Liver (tissue), 9 donors: ENCODE measurements around the gene RETN. TPM values are rescaled to one million over a fixed set of nuclear protein-coding genes. Genes with fewer than 3 reads are reported as not detected.

Experiments
- DNase-seq: peaks from one replicate; pipeline ENCODE4 v3.0.0-alpha.2; 2017; ENCODE audit warnings: low spot score
- H3K27ac ChIP-seq, 2 donors: one replicate each; pipeline ENCODE4 v1.7.0; 2013; ENCODE audit warnings: inconsistent platforms in 2 of 2, low read length in 2 of 2, control low read depth in 1 of 2, low read depth in 1 of 2, mild to moderate bottlenecking in 1 of 2
- H3K27me3 ChIP-seq, 4 donors: one replicate each; pipeline versions ENCODE4 v1.6.1 to v1.7.0; 2013; ENCODE audit warnings: low read length in 3 of 4, inconsistent platforms in 1 of 4, mild to moderate bottlenecking in 1 of 4, moderate library complexity in 1 of 4; ENCODE audit not compliant: control insufficient read depth in 4 of 4, insufficient read depth in 4 of 4
- H3K36me3 ChIP-seq, 4 donors: one replicate each; pipeline versions ENCODE4 v1.6.1 to v1.7.0; 2013; ENCODE audit warnings: low read length in 3 of 4, mild to moderate bottlenecking in 3 of 4, low read depth in 1 of 4, moderate library complexity in 1 of 4; ENCODE audit not compliant: control insufficient read depth in 4 of 4, insufficient read depth in 3 of 4
- H3K4me1 ChIP-seq, 4 donors: one replicate each; pipeline versions ENCODE4 v1.6.1 to v1.7.0; 2013; ENCODE audit warnings: low read length in 3 of 4, mild to moderate bottlenecking in 3 of 4, moderate library complexity in 1 of 4; ENCODE audit not compliant: control insufficient read depth in 4 of 4, insufficient read depth in 4 of 4
- H3K4me3 ChIP-seq, 3 donors: one replicate each; pipeline versions ENCODE4 v1.6.1 to v1.7.0; 2013; ENCODE audit warnings: low read length in 3 of 3, control low read depth in 1 of 3, low read depth in 1 of 3, mild to moderate bottlenecking in 1 of 3
- H3K9ac ChIP-seq, 2 donors: one replicate each; pipeline ENCODE4 v1.7.0; 2013; ENCODE audit warnings: low read length in 2 of 2, mild to moderate bottlenecking in 2 of 2, moderate library complexity in 2 of 2, control low read depth in 1 of 2, low read depth in 1 of 2
- H3K9me3 ChIP-seq, 4 donors: one replicate each; pipeline versions ENCODE4 v1.6.1 to v1.7.0; 2013; ENCODE audit warnings: low read length in 3 of 4; ENCODE audit not compliant: control insufficient read depth in 4 of 4
- EGR1 ChIP-seq, 2 donors: IDR thresholded peaks; 2 replicates each; pipeline ENCODE4 v1.6.1; 2016 to 2018; ENCODE audit warnings: antibody characterized with exemption in 2 of 2, low read depth in 2 of 2
- FOXA1 ChIP-seq: IDR thresholded peaks from 2 replicates; pipeline ENCODE4 v1.6.1; 2016; ENCODE audit warnings: antibody characterized with exemption
- FOXA2 ChIP-seq: IDR thresholded peaks from 2 replicates; pipeline ENCODE4 v1.6.1; 2016; ENCODE audit warnings: antibody characterized with exemption
- GABPA ChIP-seq, 2 donors: IDR thresholded peaks in 1 of 2; conservative IDR thresholded peaks in 1 of 2; 2 replicates each; pipeline ENCODE4 v1.6.1; 2016; ENCODE audit warnings: antibody characterized with exemption in 2 of 2, mild to moderate bottlenecking in 1 of 2, moderate library complexity in 1 of 2
- HNF4A ChIP-seq, 2 donors: conservative IDR thresholded peaks; 2 replicates each; pipeline ENCODE4 v1.6.1; 2016; ENCODE audit warnings: antibody characterized with exemption in 2 of 2, mild to moderate bottlenecking in 2 of 2
- HNF4G ChIP-seq: IDR thresholded peaks from 2 replicates; pipeline ENCODE4 v1.6.1; 2016; ENCODE audit warnings: antibody characterized with exemption
- JUND ChIP-seq, 2 donors: IDR thresholded peaks; 2 replicates each; pipeline ENCODE4 v1.6.1; 2016; ENCODE audit warnings: antibody characterized with exemption in 2 of 2
- NR2F2 ChIP-seq: IDR thresholded peaks from 2 replicates; pipeline ENCODE4 v1.6.1; 2016; ENCODE audit warnings: antibody characterized with exemption
- RAD21 ChIP-seq, 2 donors: IDR thresholded peaks; 2 replicates each; pipeline ENCODE4 v1.6.1; 2016; ENCODE audit warnings: antibody characterized with exemption in 2 of 2, mild to moderate bottlenecking in 2 of 2
- RXRA ChIP-seq, 2 donors: IDR thresholded peaks; 2 replicates each; pipeline ENCODE4 v1.6.1; 2017 to 2018; ENCODE audit warnings: antibody characterized with exemption in 2 of 2, mild to moderate bottlenecking in 1 of 2
- SP1 ChIP-seq: IDR thresholded peaks from 2 replicates; pipeline ENCODE4 v1.6.1; 2018; ENCODE audit warnings: antibody characterized with exemption, mild to moderate bottlenecking
- TAF1 ChIP-seq: conservative IDR thresholded peaks from 2 replicates; pipeline ENCODE4 v1.6.1; 2016; ENCODE audit warnings: antibody characterized with exemption, mild to moderate bottlenecking
- YY1 ChIP-seq: IDR thresholded peaks from 2 replicates; pipeline ENCODE4 v1.6.1; 2016; ENCODE audit warnings: antibody characterized with exemption, mild to moderate bottlenecking
- WGBS: extraction: QIAGEN DNeasy Blood & Tissue Kit; methylation state at CpG from one replicate; pipeline ENCODE4 v1.1.7; 2013; 5-methylcytosine and 5-hydroxymethylcytosine counted together
- polyA plus RNA-seq, 2 donors: library from polyadenylated mRNA; stranded (reverse) in 1 of 2; unstranded in 1 of 2; fragments of 200-250 nt in 1 of 2; fragments of >200 nt in 1 of 2; fragmentation: Nextera tagmentation in 1 of 2; extraction: Ambion mirVana in 1 of 2; gene quantifications; one replicate each; pipeline versions ENCODE4 v1.2.1 to v1.2.3, GENCODE V29; 2013 to 2015
- total RNA-seq, 2 donors: library from RNA; depleted of rRNA; stranded (reverse); fragments of >200 nt; gene quantifications; one replicate each; pipeline ENCODE4 v1.2.3, GENCODE V29; 2014
- TF ChIP-seq, protein P1 (sequence below): IDR thresholded peaks from 2 replicates; pipeline ENCODE4 v1.6.1; 2016; ENCODE audit warnings: antibody characterized with exemption, mild to moderate bottlenecking
- TF ChIP-seq, protein P2 (sequence below): fragments of 150-350 bp; IDR thresholded peaks from 2 replicates; pipeline ENCODE4 v1.5.1; 2017; ENCODE audit warnings: improper control_type of control experiment, low read depth, low read length; ENCODE audit not compliant: missing input control
- TF ChIP-seq, protein P3 (sequence below): IDR thresholded peaks from 2 replicates; pipeline ENCODE4 v1.6.1; 2016; ENCODE audit warnings: antibody characterized with exemption
- TF ChIP-seq, protein P4 (sequence below): IDR thresholded peaks from 2 replicates; pipeline ENCODE4 v1.6.1; 2016; ENCODE audit warnings: antibody characterized with exemption
- TF ChIP-seq, protein P5 (sequence below): IDR thresholded peaks from 2 replicates; pipeline ENCODE4 v1.6.1; 2016; ENCODE audit warnings: antibody characterized with exemption
- donor health status: healthy.
- donor health status: healthy.
- donor health status: healthy.
- donor health status: healthy.
- donor health status: healthy.

Gene RETN
- total and polyA plus RNA-seq, 4 donors, result 1.9 to 11.5 TPM; not detected in 2

DNA sequence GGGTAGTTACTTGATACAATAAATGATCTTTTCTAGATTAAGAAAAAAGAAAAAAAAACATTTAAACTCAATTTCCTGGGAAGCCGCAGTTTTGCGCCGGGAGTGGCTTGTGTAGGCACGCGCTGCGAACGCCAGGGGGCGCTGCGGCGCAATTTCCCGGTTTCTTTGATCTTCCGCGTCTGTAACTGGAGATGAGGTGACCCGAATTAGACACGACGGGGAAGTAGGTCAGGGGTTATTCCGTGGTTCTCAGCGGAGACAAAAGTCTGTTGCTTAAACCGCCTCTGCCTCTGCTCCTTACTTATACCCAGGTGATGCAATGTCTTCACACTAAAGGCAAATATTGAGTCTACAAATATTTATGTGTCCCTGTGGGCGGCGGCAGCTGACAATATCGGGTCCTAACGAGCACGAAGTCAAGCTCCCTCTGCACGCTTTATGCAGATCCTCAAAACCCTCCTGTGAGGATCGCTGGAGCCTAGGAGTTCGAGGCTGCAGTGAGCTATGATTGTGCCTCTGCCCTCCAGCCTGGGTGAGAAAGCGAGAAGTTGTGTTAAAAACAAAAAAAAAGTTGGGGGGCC, 16.7 kb upstream of the RETN start:
- Histone ChIP-seq H3K27me3 (no peaks in the 10 kb centered on the region), H3K36me3 (no peaks in the 10 kb centered on the region), H3K27ac (peak overlapping the region; percentile 51 to 69), H3K4me3 (no peak overlapping the region), H3K4me1 (peaks cover 0 to 7% (median 2%) of the 10 kb centered on the region in 4 donors), H3K9me3 (no peaks in the 10 kb centered on the region), H3K9ac (peak overlapping the region in 1 of 2 donors; percentile 47)
- peak; percentile 94 for DNase-seq
- TF ChIP-seq RXRA (IDR thresholded peaks at IDR 0.05) (peak; percentile 94 to 95), TAF1 (no peak), RAD21 (IDR thresholded peaks at IDR 0.05) (peak; percentile 79), GABPA (IDR thresholded peaks at IDR 0.05 in 1 of 2, conservative IDR thresholded peaks at IDR 0.05 in 1 of 2) (no peak), YY1 (peak; percentile 66), NR2F2 (peak; percentile 65), EGR1 (IDR thresholded peaks at IDR 0.05; ENCODE audit: low read depth in 2 of 2) (no peak), FOXA2 (no peak), HNF4A (conservative IDR thresholded peaks at IDR 0.05) (peak; percentile 58 to 70), JUND (IDR thresholded peaks at IDR 0.05) (peak; percentile 58 to 66), SP1 (peak; percentile 88), FOXA1 (peak; percentile 40), HNF4G (no peak)
- TF ChIP-seq, protein P1, sequence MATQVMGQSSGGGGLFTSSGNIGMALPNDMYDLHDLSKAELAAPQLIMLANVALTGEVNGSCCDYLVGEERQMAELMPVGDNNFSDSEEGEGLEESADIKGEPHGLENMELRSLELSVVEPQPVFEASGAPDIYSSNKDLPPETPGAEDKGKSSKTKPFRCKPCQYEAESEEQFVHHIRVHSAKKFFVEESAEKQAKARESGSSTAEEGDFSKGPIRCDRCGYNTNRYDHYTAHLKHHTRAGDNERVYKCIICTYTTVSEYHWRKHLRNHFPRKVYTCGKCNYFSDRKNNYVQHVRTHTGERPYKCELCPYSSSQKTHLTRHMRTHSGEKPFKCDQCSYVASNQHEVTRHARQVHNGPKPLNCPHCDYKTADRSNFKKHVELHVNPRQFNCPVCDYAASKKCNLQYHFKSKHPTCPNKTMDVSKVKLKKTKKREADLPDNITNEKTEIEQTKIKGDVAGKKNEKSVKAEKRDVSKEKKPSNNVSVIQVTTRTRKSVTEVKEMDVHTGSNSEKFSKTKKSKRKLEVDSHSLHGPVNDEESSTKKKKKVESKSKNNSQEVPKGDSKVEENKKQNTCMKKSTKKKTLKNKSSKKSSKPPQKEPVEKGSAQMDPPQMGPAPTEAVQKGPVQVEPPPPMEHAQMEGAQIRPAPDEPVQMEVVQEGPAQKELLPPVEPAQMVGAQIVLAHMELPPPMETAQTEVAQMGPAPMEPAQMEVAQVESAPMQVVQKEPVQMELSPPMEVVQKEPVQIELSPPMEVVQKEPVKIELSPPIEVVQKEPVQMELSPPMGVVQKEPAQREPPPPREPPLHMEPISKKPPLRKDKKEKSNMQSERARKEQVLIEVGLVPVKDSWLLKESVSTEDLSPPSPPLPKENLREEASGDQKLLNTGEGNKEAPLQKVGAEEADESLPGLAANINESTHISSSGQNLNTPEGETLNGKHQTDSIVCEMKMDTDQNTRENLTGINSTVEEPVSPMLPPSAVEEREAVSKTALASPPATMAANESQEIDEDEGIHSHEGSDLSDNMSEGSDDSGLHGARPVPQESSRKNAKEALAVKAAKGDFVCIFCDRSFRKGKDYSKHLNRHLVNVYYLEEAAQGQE, result peak; percentile 37
- TF ChIP-seq, protein P2, sequence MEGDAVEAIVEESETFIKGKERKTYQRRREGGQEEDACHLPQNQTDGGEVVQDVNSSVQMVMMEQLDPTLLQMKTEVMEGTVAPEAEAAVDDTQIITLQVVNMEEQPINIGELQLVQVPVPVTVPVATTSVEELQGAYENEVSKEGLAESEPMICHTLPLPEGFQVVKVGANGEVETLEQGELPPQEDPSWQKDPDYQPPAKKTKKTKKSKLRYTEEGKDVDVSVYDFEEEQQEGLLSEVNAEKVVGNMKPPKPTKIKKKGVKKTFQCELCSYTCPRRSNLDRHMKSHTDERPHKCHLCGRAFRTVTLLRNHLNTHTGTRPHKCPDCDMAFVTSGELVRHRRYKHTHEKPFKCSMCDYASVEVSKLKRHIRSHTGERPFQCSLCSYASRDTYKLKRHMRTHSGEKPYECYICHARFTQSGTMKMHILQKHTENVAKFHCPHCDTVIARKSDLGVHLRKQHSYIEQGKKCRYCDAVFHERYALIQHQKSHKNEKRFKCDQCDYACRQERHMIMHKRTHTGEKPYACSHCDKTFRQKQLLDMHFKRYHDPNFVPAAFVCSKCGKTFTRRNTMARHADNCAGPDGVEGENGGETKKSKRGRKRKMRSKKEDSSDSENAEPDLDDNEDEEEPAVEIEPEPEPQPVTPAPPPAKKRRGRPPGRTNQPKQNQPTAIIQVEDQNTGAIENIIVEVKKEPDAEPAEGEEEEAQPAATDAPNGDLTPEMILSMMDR, result peak; percentile 99
- TF ChIP-seq, protein P3, sequence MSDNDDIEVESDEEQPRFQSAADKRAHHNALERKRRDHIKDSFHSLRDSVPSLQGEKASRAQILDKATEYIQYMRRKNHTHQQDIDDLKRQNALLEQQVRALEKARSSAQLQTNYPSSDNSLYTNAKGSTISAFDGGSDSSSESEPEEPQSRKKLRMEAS, result no peak
- TF ChIP-seq, protein P4, sequence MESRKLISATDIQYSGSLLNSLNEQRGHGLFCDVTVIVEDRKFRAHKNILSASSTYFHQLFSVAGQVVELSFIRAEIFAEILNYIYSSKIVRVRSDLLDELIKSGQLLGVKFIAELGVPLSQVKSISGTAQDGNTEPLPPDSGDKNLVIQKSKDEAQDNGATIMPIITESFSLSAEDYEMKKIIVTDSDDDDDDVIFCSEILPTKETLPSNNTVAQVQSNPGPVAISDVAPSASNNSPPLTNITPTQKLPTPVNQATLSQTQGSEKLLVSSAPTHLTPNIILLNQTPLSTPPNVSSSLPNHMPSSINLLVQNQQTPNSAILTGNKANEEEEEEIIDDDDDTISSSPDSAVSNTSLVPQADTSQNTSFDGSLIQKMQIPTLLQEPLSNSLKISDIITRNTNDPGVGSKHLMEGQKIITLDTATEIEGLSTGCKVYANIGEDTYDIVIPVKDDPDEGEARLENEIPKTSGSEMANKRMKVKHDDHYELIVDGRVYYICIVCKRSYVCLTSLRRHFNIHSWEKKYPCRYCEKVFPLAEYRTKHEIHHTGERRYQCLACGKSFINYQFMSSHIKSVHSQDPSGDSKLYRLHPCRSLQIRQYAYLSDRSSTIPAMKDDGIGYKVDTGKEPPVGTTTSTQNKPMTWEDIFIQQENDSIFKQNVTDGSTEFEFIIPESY, result no peak
- TF ChIP-seq, protein P5, sequence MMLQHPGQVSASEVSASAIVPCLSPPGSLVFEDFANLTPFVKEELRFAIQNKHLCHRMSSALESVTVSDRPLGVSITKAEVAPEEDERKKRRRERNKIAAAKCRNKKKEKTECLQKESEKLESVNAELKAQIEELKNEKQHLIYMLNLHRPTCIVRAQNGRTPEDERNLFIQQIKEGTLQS, result peak; percentile 86
- 3% methylated on average over 28 of the region's 28 CpGs for WGBS
